ENCODE results near the gene SIPA1L3.

DNA sequence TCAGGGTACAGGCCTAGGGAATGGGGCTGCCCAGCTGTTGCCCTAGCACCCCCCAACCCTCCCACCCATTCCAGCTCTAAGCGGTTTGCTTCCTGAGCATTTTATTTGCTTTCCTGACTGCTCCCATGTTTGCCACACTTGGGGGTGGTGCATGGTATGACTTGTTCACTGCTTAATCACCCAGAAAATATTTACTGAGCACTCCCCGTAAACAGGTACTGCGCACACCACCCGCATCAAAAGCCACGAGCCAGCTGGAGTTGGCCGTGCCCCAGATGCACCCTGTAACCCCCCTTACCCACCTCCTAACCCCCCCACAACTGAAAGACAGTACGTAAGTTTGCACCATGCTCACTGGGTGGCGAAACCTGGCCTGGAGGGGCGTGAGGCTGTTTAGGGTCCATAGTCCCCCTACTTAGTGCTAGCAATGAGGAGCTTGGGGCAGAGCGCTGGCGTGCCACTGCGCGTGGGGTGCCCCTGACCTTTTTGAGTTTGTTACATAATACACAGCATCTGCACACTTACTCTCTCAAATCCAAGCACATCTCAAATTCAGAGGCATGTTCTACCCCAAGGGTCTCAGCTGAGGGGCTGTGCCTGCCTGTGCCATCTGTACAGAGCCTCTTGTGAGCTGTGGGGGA lies 287.2 kb downstream of the SIPA1L3 start:
- TF ChIP-seq POLR2AphosphoS5 (IDR thresholded peaks at IDR 0.05) (no peak), POLR2A (IDR thresholded peaks at IDR 0.05) (no peak), EP300 (IDR thresholded peaks at IDR 0.05) (no peak)
- TF ChIP-seq, protein P1, sequence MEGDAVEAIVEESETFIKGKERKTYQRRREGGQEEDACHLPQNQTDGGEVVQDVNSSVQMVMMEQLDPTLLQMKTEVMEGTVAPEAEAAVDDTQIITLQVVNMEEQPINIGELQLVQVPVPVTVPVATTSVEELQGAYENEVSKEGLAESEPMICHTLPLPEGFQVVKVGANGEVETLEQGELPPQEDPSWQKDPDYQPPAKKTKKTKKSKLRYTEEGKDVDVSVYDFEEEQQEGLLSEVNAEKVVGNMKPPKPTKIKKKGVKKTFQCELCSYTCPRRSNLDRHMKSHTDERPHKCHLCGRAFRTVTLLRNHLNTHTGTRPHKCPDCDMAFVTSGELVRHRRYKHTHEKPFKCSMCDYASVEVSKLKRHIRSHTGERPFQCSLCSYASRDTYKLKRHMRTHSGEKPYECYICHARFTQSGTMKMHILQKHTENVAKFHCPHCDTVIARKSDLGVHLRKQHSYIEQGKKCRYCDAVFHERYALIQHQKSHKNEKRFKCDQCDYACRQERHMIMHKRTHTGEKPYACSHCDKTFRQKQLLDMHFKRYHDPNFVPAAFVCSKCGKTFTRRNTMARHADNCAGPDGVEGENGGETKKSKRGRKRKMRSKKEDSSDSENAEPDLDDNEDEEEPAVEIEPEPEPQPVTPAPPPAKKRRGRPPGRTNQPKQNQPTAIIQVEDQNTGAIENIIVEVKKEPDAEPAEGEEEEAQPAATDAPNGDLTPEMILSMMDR (IDR thresholded peaks at IDR 0.05) = no peak

All from upper lobe of left lung (tissue), 4 donors.